Right cardiac atrium (tissue), 5 donors: ENCODE measurements around the gene DUS3L. TPM values are rescaled to one million over a fixed set of nuclear protein-coding genes. Genes with fewer than 3 reads are reported as not detected.

Experiments used
- ATAC-seq, 2 donors: fragments of 200-7000 bp; cut with Tn5 transposase; one replicate each; pipeline versions ENCODE4 v1.8.0 to v1.9.1; 2020; ENCODE audit warnings: moderate library complexity in 2 of 2, mild to moderate bottlenecking in 1 of 2
- DNase-seq, 3 donors: peaks; one replicate each; pipeline ENCODE4 v3.0.0-alpha.2; 2020
- H3K27ac ChIP-seq: one replicate; pipeline ENCODE4 v1.5.1; 2013; ENCODE audit warnings: mild to moderate bottlenecking, low read length, control low read depth, moderate library complexity
- H3K27me3 ChIP-seq: one replicate; pipeline ENCODE4 v1.6.1; 2013; ENCODE audit not compliant: control insufficient read depth, insufficient read depth
- H3K4me1 ChIP-seq: one replicate; pipeline ENCODE4 v1.6.1; 2013; ENCODE audit warnings: low read length; ENCODE audit not compliant: control insufficient read depth, insufficient read depth
- H3K4me3 ChIP-seq: one replicate; pipeline ENCODE4 v1.5.1; 2013; ENCODE audit warnings: low read length, control low read depth
- H3K9me3 ChIP-seq: one replicate; pipeline ENCODE4 v1.6.1; 2013; ENCODE audit warnings: low read length; ENCODE audit not compliant: control insufficient read depth
- WGBS: extraction: QIAGEN DNeasy Blood & Tissue Kit; methylation state at CpG from one replicate; pipeline ENCODE4 v1.1.7; 2013; 5-methylcytosine and 5-hydroxymethylcytosine counted together
- intact Hi-C, 4 donors: fragments of 100-400 bp; cut with DNase I; formaldehyde crosslinking; loops; one replicate each; pipeline versions ENCODE4 v1.11.0 to v1.14.0; 2022 to 2023
- long read RNA-seq, 4 donors: library from polyadenylated mRNA; unstranded; transcript quantifications; one replicate each; pipeline ENCODE4 v2.0.0, GENCODE V29; 2020 to 2021
- polyA plus RNA-seq: library from polyadenylated mRNA; stranded (reverse); fragments of 200-250 nt; gene quantifications from one replicate; pipeline ENCODE4 v1.2.3, GENCODE V29; 2013
- total RNA-seq, 4 donors: library from RNA; stranded (reverse); fragmentation: NEBNext Ultra II Directional; extraction: Animal tissue kit (Norgen Biotek cat#: 25700); gene quantifications; one replicate each; pipeline ENCODE4 v1.2.1, GENCODE V29; 2021
- donor health status: healthy with polysubstance abuse.
- donor health status: DM: no; HTN: yes; CAD: no.
- donor health status: DM: no; HTN: no; CAD: no.
- donor health status: DM: no; HTN: yes; CAD: no; lungs with severe emphysema.
- donor health status: DM: yes; HTN: yes; CAD: no.

DUS3L gene, protein sequence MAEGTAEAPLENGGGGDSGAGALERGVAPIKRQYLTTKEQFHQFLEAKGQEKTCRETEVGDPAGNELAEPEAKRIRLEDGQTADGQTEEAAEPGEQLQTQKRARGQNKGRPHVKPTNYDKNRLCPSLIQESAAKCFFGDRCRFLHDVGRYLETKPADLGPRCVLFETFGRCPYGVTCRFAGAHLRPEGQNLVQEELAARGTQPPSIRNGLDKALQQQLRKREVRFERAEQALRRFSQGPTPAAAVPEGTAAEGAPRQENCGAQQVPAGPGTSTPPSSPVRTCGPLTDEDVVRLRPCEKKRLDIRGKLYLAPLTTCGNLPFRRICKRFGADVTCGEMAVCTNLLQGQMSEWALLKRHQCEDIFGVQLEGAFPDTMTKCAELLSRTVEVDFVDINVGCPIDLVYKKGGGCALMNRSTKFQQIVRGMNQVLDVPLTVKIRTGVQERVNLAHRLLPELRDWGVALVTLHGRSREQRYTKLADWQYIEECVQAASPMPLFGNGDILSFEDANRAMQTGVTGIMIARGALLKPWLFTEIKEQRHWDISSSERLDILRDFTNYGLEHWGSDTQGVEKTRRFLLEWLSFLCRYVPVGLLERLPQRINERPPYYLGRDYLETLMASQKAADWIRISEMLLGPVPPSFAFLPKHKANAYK
- total RNA-seq (10 to 100 TPM; 16.0 to 27.3 (median 19.7) TPM), polyA plus RNA-seq (15.5 TPM)
- long read RNA-seq, donor 1, transcript DUS3L-201 (13 exons, 2,113 nt): major isoform, 13 of 37 reads
- long read RNA-seq, donor 1, partial matches to known transcripts: 16 of 37 reads
- long read RNA-seq, donor 1, other reads (novel, unspliced or antisense): 8 of 37 reads
- long read RNA-seq, donor 2, transcript DUS3L-201 (13 exons, 2,113 nt): major isoform, 12 of 27 reads
- long read RNA-seq, donor 2, partial matches to known transcripts: 8 of 27 reads
- long read RNA-seq, donor 2, other reads (novel, unspliced or antisense): 7 of 27 reads
- long read RNA-seq, donor 3, transcript DUS3L-201 (13 exons, 2,113 nt): major isoform, 35 of 66 reads
- long read RNA-seq, donor 3, partial matches to known transcripts: 16 of 66 reads
- long read RNA-seq, donor 3, other reads (novel, unspliced or antisense): 15 of 66 reads
- long read RNA-seq, donor 4, transcript DUS3L-201 (13 exons, 2,113 nt): major isoform, 8 of 24 reads
- long read RNA-seq, donor 4, partial matches to known transcripts: 8 of 24 reads
- long read RNA-seq, donor 4, other reads (novel, unspliced or antisense): 8 of 24 reads

- Histone ChIP-seq H3K4me1 (no peaks in the 10 kb centered on the region), H3K9me3 (no peaks in the 10 kb centered on the region), H3K27me3 (no peaks in the 10 kb centered on the region), H3K27ac (peak within 1 kb of the TSS; percentile 98), H3K4me3 (peak within 1 kb of the TSS; percentile 82)
- peak; percentile 96 to 97 for ATAC-seq
- DNase-seq: peak; percentile 97 to 98 (median 98)
- intact Hi-C loops: no loop called here
- WGBS: 11% methylated on average over 72 of the region's 72 CpGs
Observed at GRCh38 chr19:5790559-5791520, at the start of gene DUS3L. Gene DUS3L, minus strand, starts transcription at chr19:5791163. Its CDS starts 22 bp downstream, at chr19:5791141.

DNA sequence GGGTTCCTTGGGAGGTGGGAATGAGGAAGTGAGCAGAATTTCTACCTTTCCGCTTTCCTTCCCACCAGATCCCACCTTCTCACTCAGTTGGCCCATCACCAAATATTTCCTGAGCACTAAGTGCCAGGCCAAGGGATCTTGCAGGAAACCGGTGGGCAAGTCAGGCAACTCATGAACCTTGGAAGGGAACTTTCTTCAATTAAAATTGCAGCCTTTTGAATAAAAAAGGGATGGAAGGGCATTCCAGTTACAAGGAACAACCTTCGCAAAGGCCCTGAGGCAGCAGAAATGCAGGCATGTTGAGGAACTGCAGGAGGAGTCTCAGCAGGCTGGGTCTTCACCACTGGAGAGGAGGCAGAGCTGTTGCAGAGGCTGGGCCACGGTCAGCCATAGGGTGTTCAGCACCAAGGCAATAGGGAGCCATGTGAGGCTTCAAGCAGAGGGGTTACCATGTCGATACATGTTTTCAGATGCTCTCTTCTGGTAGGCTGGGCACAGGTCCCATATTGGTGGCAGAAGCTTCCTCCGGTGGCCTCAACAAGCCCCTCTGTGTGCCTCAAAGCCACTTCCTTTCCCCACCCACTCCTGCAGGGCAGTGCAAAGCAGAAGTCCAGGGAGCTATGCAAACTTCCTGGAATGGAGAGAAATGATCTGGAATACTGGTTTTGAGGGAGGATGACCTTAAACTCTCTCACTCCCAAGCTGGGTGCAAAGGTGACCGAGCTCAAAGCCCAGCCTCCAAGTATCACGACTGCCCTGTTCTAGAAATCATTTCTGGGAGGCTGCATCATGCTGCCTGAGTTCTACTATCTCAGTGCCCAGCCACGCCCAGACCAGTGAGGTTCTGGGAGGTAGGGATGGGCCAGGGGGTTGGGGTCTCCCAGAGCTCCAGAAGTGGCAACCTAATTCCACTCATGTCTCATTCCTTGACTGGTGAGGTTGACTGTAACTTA, 48.4 kb upstream of the DUS3L start, which contains the start of gene FUT6:
TSS of gene FUT6 (minus strand) at position 638 of the 953 bp plus-strand sequence. CDS start 7,135 bp downstream, outside the sequence.
- no peaks in the 10 kb centered on the region for H3K4me1 ChIP-seq
- no peak for ATAC-seq
- no peak for DNase-seq
- H3K9me3 ChIP-seq: no peaks in the 10 kb centered on the region
- no peaks in the 10 kb centered on the region for H3K27me3 ChIP-seq
- no peak within 1 kb of the TSS for H3K27ac ChIP-seq
- no peak within 1 kb of the TSS for H3K4me3 ChIP-seq
- 73% methylated on average over 9 of the region's 9 CpGs for WGBS
- intact Hi-C loops: no loop called here

DNA sequence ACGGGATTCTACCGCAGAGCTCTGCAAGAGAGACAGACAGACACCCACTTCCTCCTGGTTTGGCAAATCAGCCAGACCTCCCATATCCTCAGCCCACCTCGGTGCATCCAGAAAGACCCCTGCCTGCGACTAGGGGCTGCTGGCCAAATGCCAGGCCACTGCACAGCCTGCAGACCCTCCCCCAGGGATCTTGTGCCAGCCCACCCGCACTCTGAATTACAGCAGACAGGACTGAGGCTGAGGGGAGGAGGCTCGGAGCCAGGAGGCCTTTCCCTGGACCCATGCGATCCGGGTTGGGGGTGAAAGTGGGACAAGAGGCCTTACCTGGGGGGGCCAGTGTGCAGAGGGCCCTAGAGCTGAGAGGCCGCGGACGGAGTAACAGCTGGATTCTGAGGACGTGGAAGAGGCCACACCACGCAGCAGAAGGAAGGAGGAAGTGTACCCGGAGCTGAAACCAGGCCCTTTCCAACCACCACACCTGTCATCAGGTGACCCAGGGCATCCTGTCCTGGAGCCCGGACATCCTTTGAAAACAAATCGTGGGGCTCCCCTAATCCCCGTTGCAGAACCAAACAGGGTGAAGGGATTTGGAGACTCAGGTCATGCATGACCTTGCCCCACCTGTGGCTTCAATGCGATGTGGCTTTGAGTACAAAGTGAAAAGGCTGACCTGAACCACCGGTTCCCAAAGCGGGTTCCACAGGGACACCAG, 47.5 kb upstream of the DUS3L start:
- 68% methylated on average over 20 of the region's 20 CpGs for WGBS
- no peak for ATAC-seq
- intact Hi-C loops: no loop called here

DNA sequence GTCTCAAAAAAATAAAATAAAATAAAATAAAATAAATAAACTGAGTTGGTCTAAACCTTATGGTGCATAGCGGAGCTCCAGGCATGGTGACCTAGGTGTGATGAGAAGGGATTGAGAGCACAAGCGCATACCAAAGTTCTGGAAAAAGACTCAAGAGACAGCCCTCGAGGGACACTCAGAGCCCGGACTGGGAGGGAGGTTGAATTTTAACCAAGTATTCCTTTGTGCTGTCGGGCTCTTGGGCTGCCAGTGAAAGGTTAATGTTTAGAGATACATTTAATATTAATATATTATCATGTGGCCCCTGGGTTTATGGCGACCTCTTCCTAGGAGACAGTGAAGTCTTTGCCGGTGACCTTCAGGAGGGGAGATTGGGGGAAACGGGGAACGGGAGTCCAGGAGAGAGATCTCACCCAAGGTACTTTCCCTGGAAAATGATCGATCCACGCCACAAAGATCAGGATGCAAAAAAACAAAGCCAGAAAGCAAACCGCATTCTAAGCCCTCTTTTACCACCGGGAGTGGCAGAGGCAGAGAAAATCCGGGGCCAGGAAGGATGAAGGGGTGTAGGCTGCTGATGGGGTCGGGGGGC, 46.9 kb upstream of the DUS3L start:
- no peak overlapping the region for H3K27ac ChIP-seq
- H3K27me3 ChIP-seq: no peaks in the 10 kb centered on the region
- WGBS: 58% methylated on average over 15 of the region's 15 CpGs
- no peaks in the 10 kb centered on the region for H3K4me1 ChIP-seq
- no peak overlapping the region for H3K4me3 ChIP-seq
- no peaks in the 10 kb centered on the region for H3K9me3 ChIP-seq
- ATAC-seq (no peak), DNase-seq (no peak)
- intact Hi-C loops: no loop called here

More for the DNA sequence above, 47.5 kb upstream of the DUS3L start:
- Histone ChIP-seq H3K9me3 (no peaks in the 10 kb centered on the region), H3K4me1 (no peaks in the 10 kb centered on the region), H3K27ac (no peak overlapping the region), H3K27me3 (no peaks in the 10 kb centered on the region), H3K4me3 (no peak overlapping the region)
- DNase-seq: no peak

- H3K4me1 ChIP-seq: no peaks in the 10 kb centered on the region
- H3K4me3 ChIP-seq: no peak overlapping the region
- intact Hi-C loops: no loop called here
- H3K27me3 ChIP-seq: no peaks in the 10 kb centered on the region
- no peaks in the 10 kb centered on the region for H3K9me3 ChIP-seq
- ATAC-seq (no peak), DNase-seq (no peak)
- H3K27ac ChIP-seq: no peak overlapping the region
- 85% methylated on average over 6 of the region's 6 CpGs for WGBS
Observed at GRCh38 chr19:5832527-5833216, 41.7 kb upstream of the DUS3L start.

GRCh38 chr19:5832061-5832460, 41.1 kb upstream of the DUS3L start:
- WGBS: 84% methylated on average over 22 of the region's 22 CpGs

DNA sequence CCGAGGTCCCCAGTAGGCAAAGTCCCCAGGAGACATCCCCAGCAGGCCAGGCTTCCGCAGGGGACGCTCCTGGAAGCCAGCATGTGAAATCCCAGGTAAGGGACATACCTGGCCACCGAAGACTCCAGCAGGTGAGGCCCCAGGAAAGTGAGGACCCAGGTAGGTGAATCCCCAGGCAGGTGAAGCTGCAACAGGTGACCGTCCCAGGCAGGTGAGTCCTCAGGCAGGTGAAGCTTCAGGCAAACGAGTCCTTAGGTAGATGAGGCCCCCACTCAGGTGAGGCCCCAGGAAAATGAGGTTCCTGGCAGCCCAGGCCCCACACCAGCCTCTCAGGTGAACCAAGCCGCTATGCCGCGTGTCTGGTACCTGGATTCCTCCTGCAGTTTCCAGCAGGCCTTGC, 40.2 kb upstream of the DUS3L start:
- Histone ChIP-seq H3K4me1 (peaks cover 2% of the 10 kb centered on the region), H3K4me3 (no peak overlapping the region)

More at GRCh38 chr19:5832061-5832460, 41.1 kb upstream of the DUS3L start:
- Histone ChIP-seq H3K27ac (no peak overlapping the region), H3K4me3 (no peak overlapping the region), H3K4me1 (peaks cover 2% of the 10 kb centered on the region), H3K9me3 (no peaks in the 10 kb centered on the region), H3K27me3 (no peaks in the 10 kb centered on the region)
- ATAC-seq (no peak), DNase-seq (no peak)
- intact Hi-C loops: no loop called here

DNA sequence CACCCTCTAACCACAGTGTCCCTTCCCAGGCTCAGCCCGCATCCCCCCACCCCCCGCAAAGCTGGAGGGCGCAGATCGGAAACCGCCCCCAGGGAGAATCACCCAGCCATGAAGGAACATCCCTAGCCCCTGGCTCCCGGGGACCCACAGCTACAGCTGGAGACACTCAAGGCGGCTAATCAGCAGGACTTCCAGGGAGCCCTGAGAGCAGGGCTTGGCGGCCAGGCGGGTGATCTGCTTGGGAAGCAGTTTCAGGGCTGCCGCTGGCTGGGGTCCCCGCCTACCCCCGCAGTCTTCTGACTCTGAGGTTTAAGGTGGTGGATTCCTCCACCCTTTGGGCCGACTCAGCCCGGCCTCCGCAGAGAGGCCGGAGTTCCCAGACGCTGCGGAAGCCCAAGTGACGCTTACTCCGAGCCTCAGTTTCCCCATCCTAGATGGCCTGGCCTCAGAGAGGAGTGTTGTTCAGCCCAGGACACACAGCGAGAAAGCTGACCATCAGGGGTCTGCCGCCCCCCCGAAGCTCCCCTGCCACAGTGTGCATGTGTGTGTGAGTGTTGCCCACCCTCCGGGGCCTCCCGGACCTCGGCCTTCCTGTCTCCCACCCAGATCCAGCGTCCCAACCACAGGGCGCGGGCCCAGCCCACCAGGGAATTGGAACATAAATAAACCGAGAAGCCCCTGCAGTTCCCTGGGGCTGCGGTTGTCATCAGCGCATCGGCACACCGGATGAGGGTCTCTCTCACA, 38.8 kb upstream of the DUS3L start:
- Histone ChIP-seq H3K9me3 (no peaks in the 10 kb centered on the region), H3K27ac (no peak overlapping the region), H3K4me3 (no peak overlapping the region), H3K27me3 (no peaks in the 10 kb centered on the region), H3K4me1 (peaks cover 2% of the 10 kb centered on the region)
- DNase-seq (no peak), ATAC-seq (no peak)
- 50% methylated on average over 34 of the region's 34 CpGs for WGBS
- intact Hi-C loops: loop anchor here in 2 of 4 donors (10.0 kb wide), 1 partner anchor 55 kb away; no protein-coding TSS in a partner anchor

More for the DNA sequence above, 40.2 kb upstream of the DUS3L start:
- ATAC-seq (no peak), DNase-seq (no peak)
- intact Hi-C loops: no loop called here
- H3K9me3 ChIP-seq: no peaks in the 10 kb centered on the region
- no peaks in the 10 kb centered on the region for H3K27me3 ChIP-seq
- H3K27ac ChIP-seq: no peak overlapping the region
- 88% methylated on average over 9 of the region's 9 CpGs for WGBS
